DMS53 treated with DMSO at 0.1 percent for 48 hours (cell line): ENCODE data around the gene TMEM220.

Experiments
- DNase-seq: peaks from one replicate; lab custom pipeline; 2025; ENCODE audit not compliant: unreplicated experiment; lab: John Stamatoyannopoulos, UW

The TMEM220 gene

DNA sequence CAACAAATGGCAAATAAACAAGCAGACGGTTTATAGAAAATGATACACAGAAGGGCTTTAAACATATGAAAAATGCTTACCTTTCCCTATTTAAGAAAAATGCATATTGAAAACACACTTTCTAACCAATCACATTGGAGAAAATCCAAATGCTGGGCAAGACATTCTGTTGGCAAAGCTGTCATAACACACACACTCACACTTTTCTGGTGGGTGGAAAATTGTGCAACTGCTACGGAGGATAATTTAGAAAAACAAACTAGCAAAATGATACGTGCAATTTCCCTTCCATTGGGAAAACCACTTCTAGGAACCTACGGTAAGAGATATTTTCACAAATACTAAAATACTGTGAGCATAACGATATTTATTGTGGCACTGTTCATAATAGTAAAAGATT lies 62.9 kb downstream of the TMEM220 start:
- DNase-seq: no peak

GRCh38 chr17:10664571-10664970 lies 65.3 kb downstream of the TMEM220 start:
- DNase-seq: no peak
